HL-60 (cell line): ENCODE measurements around the gene PCDHA11.

Experiments used
- CTCF ChIP-seq: IDR thresholded peaks from one replicate; pipeline ENCODE4 v1.5.1; 2011; ENCODE audit warnings: low read length, control low read depth, inconsistent platforms; ENCODE audit not compliant: insufficient read depth
- GABPA ChIP-seq: IDR thresholded peaks from 2 replicates; pipeline ENCODE4 v1.6.1; 2012; ENCODE audit warnings: low read depth
- POLR2AphosphoS5 ChIP-seq: IDR thresholded peaks from 2 replicates; pipeline ENCODE4 v1.6.1; 2012; ENCODE audit warnings: low read depth
- SPI1 ChIP-seq: IDR thresholded peaks from 2 replicates; pipeline ENCODE4 v1.6.1; 2012; ENCODE audit warnings: low read depth, mild to moderate bottlenecking, borderline replicate concordance
- TF ChIP-seq, protein P1 (sequence below): IDR thresholded peaks from 2 replicates; pipeline ENCODE4 v1.6.1; 2012; ENCODE audit warnings: low read depth; ENCODE audit not compliant: insufficient replicate concordance

- no peak for TF ChIP-seq CTCF
- no peak for TF ChIP-seq POLR2AphosphoS5
- TF ChIP-seq, protein P1, sequence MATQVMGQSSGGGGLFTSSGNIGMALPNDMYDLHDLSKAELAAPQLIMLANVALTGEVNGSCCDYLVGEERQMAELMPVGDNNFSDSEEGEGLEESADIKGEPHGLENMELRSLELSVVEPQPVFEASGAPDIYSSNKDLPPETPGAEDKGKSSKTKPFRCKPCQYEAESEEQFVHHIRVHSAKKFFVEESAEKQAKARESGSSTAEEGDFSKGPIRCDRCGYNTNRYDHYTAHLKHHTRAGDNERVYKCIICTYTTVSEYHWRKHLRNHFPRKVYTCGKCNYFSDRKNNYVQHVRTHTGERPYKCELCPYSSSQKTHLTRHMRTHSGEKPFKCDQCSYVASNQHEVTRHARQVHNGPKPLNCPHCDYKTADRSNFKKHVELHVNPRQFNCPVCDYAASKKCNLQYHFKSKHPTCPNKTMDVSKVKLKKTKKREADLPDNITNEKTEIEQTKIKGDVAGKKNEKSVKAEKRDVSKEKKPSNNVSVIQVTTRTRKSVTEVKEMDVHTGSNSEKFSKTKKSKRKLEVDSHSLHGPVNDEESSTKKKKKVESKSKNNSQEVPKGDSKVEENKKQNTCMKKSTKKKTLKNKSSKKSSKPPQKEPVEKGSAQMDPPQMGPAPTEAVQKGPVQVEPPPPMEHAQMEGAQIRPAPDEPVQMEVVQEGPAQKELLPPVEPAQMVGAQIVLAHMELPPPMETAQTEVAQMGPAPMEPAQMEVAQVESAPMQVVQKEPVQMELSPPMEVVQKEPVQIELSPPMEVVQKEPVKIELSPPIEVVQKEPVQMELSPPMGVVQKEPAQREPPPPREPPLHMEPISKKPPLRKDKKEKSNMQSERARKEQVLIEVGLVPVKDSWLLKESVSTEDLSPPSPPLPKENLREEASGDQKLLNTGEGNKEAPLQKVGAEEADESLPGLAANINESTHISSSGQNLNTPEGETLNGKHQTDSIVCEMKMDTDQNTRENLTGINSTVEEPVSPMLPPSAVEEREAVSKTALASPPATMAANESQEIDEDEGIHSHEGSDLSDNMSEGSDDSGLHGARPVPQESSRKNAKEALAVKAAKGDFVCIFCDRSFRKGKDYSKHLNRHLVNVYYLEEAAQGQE = no peak
- TF ChIP-seq GABPA = no peak
- no peak for TF ChIP-seq SPI1
Measured at GRCh38 chr5:140883373-140883772, 14.6 kb downstream of the PCDHA11 start.
